AG20443 (cell line): Measurements from ENCODE around the gene ARFIP2.

Source experiments
- DNase-seq: peaks from one replicate; pipeline ENCODE4 v3.0.0; 2012; ENCODE audit warnings: low spot score, mixed read lengths

Gene ARFIP2

GRCh38 chr11:6442441-6442840, 38.7 kb downstream of the ARFIP2 start:
- DNase-seq = no peak

GRCh38 chr11:6440906-6441358, 40.2 kb downstream of the ARFIP2 start, which contains the start of gene HPX:
HPX (minus strand) TSS chr11:6440987; CDS start chr11:6440963, 24 bp downstream.
- DNase-seq = no peak

GRCh38 chr11:6438979-6439571, 42.1 kb downstream of the ARFIP2 start:
- DNase-seq = peak; percentile 82

DNA sequence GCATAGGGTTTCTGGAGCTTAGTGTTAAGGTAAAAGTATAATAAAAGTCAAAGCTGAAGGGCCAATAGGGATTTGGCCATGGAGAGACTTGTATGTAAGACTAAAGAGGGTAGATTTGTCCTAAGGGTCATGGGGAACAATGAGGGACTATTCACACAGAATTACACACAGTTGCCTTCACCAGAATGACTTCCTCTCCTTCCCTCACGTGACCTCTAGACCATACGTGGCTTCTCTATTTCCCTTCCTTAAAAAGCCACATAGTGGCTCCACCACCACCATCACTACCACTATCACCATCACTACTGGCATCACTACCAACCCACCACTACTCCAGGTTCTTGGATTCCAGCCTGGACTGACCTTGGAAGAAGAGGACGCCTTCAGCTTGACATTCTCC, 43.1 kb downstream of the ARFIP2 start:
- no peak for DNase-seq

- DNase-seq = no peak
These were observed 43.7 kb downstream of the ARFIP2 start for GRCh38 chr11:6437423-6437822.

GRCh38 chr11:6433998-6434660, 47.0 kb downstream of the ARFIP2 start:
- no peak for DNase-seq

- peak; percentile 76 for DNase-seq
These were observed 49.3 kb downstream of the ARFIP2 start for GRCh38 chr11:6431861-6432260.

- no peak for DNase-seq
These were observed 53.6 kb downstream of the ARFIP2 start for GRCh38 chr11:6427516-6427915.
